GM19193 (cell line): ENCODE measurements around the gene AK5.

Experiments
- POLR2A ChIP-seq: IDR thresholded peaks from 4 replicates; pipeline ENCODE4 v1.6.1; 2011; ENCODE audit not compliant: insufficient read depth, insufficient read length; ENCODE audit errors: extremely low read depth

AK5 gene

DNA sequence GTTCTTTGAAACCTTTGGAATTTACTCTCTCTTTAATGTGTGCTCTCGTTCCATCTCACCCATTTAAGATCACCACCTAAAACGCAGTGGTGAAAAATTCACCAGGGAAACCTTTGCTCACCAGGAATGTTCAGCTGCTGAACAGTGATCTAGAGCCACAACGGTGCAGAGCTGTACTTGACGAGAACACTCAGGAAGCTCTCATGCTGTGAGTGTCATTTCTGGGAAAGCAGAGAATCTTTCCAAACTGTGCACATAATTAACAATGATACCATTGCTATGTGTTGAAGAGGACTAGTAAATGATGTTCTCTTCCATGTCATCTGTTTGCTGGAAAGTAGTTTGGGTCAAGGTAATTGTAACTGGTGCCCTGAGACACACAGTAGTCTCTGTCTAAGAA, 283.5 kb downstream of the AK5 start:
- TF ChIP-seq POLR2A = no peak

DNA sequence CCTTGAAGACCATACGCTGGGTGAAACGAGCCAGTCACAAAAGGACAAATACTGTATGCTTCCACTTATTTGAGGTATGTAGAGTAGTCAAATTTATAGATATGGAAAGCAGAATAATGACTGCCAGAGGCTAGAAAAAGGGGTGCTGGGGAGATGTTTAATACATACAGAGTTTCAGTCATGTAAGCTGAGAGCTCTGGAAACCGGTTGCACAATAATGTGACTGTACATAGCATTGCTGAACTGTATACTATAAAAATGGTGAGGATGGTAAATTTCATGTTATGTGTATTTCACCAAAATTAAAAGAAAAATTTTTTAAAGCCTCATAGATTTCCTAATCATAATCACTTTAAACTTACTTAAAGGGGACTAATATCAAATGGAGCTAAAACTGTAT, 289.8 kb downstream of the AK5 start:
- no peak for TF ChIP-seq POLR2A

DNA sequence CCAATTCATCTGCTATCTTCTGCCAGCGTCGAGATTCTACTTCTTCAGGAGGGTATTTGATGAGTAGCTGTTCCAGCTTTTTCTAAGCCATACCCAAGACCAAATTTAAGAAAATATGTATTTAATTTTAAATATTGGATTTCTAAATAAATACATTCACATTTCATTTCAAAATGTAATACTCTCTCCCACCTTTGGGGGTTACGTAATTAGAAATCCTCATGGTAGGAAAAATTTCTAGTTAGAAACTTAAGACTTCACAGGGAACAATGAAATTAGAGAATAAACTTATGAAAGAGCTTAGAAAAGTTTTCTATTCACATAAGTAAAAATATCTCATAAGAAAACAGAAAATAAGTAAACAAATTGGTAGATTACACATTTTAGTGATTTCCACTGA, 297.7 kb downstream of the AK5 start:
- no peak for TF ChIP-seq POLR2A

DNA sequence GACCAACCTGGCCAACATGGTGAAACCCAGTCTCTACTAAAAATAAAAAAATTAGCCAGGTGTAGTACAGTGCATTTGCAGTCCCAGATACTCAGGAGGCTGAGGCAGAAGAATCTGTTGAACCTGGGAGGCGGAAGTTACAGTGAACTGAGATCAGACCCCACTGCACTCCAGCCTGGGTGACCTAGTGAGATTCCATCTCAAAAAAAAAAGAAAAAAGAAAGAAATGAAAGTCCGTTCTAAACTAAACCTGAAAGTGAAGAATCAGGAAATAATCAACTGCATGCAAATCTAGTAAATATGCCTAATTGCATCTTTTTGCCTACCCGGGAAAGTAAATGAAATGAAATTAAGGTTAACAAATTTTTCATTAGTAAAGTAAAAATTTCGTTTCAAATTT, 301.1 kb downstream of the AK5 start:
- no peak for TF ChIP-seq POLR2A

DNA sequence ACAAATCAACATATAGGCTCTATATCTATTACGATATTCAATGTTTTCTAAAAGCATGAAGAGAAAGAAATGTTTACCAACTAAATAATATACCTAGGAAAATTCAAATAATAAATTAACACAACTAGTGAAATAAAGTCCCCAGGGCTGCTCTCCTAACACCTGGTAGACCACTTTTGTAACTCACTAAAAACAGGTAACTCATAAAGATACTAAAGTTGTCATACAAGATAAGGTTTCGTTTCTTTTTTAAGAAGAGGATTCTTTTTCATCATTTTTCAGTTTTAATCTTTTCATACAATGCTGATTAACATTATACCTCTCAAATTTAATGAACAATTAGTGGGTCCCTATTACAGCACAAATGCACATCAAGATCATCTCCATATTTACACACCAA, 301.7 kb downstream of the AK5 start:
- TF ChIP-seq POLR2A = no peak

DNA sequence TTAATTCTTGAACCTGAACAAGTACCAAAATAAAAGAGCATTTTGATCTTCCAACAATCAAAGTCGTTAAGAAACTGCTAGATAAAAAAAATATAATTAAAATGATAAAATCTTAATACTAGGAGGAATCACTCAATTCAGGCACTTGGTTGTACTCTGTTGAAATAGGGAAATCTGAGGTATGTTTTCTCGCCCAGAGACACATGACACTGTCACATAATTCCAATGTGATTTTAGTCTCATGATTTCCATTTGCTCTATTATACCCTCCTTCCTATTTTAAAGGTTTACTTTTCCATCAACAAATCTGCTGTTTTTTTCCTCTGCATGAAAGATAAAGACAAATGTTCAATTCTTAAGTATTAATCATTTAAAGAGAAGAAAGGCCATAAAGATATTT, 303.1 kb downstream of the AK5 start:
- TF ChIP-seq POLR2A = no peak

DNA sequence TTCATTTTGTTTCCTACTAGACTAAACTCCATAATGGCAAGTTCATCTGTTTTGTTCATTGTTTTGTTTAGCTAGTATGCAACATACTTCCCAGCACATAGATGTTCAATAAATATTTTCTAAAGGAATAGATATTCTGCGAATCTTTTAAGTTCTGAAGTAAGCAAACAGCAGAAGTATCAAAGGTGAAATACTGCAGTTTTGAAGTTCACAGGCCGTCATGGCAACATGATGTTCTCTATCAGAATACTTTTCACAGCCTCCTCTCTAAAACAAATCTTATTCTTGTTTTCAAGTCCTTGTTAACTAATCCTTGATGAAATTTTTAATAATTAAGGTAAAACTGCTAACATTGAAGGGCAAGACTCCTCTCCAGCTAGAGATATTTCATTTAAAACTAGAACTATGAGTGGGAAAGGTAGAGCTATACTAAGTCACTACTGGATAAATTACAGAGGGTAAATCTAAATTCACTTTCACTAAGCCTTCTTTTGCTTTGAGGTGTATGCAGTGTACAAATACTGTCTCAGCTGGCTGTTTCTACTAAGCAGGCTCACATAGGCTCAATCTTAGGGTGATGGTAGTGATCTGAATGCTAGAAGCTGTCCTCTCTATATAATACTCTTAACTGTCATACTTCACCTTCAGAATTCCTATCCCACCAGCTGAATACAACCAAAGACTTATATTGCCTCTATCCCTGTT, 303.9 kb downstream of the AK5 start:
- no peak for TF ChIP-seq POLR2A

DNA sequence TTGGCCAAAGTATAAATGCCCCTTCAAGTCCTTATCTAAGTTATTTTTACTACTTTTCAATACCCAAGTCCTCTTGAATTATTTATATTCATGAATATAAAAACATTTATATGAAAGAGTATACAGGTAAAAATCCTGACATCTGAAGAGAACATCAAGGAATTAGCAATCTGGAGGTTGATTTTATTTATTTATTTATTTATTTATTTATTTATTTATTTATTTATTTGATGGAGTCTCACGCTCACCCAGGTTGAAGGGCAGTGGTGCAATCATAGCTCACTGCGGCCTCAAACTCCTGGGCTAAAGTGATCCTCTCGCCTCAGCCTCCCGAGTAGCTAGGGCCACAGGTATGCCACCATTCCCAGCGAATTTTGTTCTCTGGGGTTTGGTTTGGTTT, 307.4 kb downstream of the AK5 start:
- no peak for TF ChIP-seq POLR2A

DNA sequence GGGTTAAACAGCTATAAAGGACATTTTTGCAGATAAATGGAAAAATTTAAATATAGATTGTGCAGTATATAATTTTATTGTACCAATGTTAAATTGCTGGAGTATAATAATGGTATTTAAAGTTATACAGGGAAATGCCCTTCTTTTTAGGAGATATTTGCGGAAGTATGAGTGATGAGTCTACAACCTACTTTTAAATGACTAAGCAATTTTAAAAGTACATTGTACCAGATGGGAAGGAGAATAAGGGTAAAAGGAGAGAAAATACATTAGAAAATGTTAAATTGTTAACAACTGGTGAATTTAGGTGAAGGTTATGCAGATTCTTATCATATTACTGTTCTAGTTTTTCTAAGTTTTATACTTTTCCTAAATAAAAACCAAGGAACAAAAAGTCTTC, 308.8 kb downstream of the AK5 start:
- TF ChIP-seq POLR2A = no peak

DNA sequence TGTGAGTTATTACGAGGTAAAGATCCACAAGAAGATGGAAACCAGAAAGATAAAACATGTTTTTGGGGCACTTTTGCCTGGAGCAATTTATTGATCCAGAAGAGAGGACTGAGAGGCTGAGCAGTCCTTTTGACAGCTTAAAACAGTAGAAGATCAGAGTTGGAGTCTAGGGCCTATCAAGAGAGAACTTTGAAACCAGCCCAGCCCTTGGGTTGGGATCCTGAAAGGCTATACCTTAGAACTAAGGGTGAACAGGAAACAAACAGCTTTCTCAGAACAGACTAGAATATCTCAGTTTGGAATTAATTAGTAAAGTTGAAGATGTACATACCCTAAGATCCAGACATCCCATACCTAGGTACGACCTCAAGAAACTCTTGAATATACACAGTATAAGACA, 311.1 kb downstream of the AK5 start:
- TF ChIP-seq POLR2A = no peak

DNA sequence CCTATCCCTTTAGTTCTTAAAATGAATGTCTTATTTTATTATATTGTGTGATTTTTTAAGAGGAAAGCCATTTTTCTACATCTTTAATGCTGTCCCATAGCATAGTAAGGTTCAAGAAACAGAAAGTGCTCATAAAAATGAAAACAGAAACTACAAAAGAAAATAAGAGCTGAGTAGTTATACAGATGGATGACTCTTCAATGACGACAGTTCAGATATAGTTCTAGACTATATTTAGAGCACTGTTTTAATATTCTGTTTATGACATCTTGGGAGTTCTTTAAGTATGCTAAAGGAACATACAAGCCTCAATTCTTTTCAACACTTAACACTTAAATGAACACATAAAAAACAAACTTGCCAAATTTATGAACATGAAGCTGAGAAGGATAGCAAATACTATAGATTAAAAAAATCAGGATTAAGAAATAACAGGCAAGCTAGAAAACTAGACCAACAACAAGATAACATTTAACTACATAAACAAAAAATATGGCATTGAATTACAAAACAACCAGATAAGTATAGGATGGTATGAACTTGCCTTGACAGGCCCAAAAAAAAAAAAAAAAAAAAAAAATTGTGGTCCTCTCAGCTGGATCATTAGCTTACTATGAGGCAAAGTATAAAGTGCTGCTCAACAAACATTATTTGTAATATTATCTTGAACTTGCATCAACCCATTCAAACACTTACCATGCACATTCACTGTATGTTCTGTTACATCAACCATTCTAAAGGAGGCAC, 312.7 kb downstream of the AK5 start:
- no peak for TF ChIP-seq POLR2A

DNA sequence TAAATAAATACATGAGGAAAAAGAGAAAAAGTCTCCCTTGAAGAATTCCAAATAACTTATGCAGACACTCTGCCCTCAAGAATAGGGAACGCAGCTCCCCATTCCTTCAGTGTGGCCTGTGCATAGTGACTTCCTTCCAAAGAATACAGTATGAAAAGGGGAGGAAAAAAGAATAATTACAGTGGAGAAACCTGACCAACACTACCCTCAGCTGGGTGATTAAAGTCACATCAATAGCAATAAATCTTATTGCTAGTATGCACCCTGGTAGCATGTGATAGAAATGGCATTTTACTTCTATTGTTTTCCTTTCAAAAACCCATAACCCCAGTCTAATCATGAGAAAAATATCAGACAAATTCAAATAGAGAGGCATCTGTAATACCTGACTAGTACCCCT, 315.5 kb downstream of the AK5 start:
- no peak for TF ChIP-seq POLR2A

DNA sequence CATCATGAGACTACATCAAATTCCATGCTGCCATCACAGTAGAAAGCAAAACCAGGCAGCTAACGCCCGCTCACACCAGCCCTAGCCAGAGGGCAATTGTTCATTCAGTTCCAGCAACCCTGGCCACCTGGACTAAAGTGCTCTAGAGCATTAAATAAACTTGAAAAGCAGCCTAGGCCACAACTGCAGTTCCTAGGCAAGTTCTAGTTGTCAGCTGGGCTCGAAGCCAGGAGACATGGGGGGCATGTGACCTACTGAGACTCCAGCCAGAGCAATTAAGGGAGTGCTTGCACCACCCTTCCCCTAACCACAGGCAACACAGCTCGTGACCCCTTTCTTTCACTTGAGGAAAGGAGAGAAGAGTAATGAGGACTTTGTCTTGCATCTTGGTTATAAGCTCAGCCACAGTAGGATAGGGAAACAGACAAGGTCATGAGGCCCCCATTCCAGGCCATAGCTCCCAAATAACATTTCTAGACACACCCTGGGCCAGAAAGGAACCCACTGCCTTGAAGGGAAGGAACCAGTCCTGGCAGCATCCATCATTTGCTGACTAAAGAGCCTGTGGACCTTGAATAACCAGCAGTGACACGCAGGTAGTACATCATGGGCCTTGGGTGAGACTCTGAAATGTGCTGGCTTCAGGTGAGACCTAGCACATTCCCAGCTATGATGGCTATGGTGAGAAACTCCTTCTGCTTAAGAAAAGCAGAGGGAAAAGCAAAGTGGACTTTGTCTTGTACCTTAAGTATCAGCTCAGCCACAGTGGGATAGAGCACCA, 323.6 kb downstream of the AK5 start:
- no peak for TF ChIP-seq POLR2A

DNA sequence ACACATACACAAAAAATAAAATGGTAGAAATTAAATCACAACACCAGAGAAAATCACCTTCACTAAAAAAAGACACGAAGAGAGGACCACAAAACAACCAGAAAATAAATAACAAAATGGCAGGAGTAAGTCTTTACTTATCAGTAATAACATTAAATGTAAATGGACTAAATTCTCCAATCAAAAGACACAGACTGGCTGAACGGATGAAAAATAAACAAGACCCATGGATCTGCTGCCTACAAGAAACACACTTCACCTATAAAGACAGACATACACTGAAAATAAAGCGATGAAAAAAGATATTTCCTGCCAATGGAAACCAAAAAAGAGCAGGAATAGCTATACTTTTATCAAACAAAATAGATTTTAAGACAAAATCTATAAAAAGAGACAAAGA, 327.1 kb downstream of the AK5 start:
- no peak for TF ChIP-seq POLR2A
